Measurements from ENCODE around the gene KLHL25.

Gene KLHL25

GRCh38 chr15:85717212-85717611, 77.5 kb downstream of the KLHL25 start:
- no peak for DNase-seq (ENCODE audit: low read depth)

- no peak for DNase-seq (ENCODE audit: low read depth)
Observed at GRCh38 chr15:85716261-85716660, 78.5 kb downstream of the KLHL25 start.

GRCh38 chr15:85711580-85712192, 83.0 kb downstream of the KLHL25 start:
- no peak for DNase-seq (ENCODE audit: low read depth)

- DNase-seq (ENCODE audit: low read depth), result no peak
Observed at GRCh38 chr15:85710340-85710842, 84.3 kb downstream of the KLHL25 start.
